Heart left ventricle (tissue), 16 donors: ENCODE data around the gene SLC35A2. TPM values are rescaled to one million over a fixed set of nuclear protein-coding genes. Genes with fewer than 3 reads are reported as not detected.
A peak's percentile ranks its signal among the peaks of the same experiment; 100 is the strongest.

Experiments used
- ATAC-seq, 4 donors: fragments of 200-7000 bp; cut with Tn5 transposase; one replicate each; pipeline ENCODE4 v1.9.1; 2020 to 2022; ENCODE audit warnings: moderate library complexity in 4 of 4, mild to moderate bottlenecking in 3 of 4, moderate number of reproducible peaks in 1 of 4
- DNase-seq, 5 donors: peaks; one replicate each; pipeline ENCODE4 v3.0.0-alpha.2; 2020
- H3K27ac ChIP-seq, 12 donors: fragments of 200-600 bp; sonication (generic) in 4 of 12; one replicate each; pipeline versions ENCODE4 v1.5.0 to v1.8.0; 2016 to 2022; ENCODE audit warnings: mild to moderate bottlenecking in 2 of 12
- H3K27me3 ChIP-seq, 9 donors: fragments of 200-600 bp; sonication (generic) in 2 of 9; one replicate each; pipeline versions ENCODE4 v1.5.1 to v1.8.0; 2016 to 2022; ENCODE audit warnings: mild to moderate bottlenecking in 3 of 9
- H3K36me3 ChIP-seq, 9 donors: fragments of 200-600 bp; sonication (generic) in 2 of 9; one replicate each; pipeline versions ENCODE4 v1.5.0 to v1.8.0; 2018 to 2022; ENCODE audit warnings: mild to moderate bottlenecking in 2 of 9
- H3K4me1 ChIP-seq, 12 donors: fragments of 200-600 bp; sonication (generic) in 4 of 12; one replicate each; pipeline versions ENCODE4 v1.5.0 to v1.8.0; 2016 to 2022; ENCODE audit warnings: mild to moderate bottlenecking in 3 of 12
- H3K4me3 ChIP-seq, 12 donors: fragments of 200-600 bp; sonication (generic) in 4 of 12; one replicate each; pipeline versions ENCODE4 v1.5.0 to v1.8.0; 2017 to 2022; ENCODE audit warnings: mild to moderate bottlenecking in 9 of 12, moderate library complexity in 4 of 12
- H3K9me3 ChIP-seq, 12 donors: fragments of 200-600 bp; sonication (generic) in 4 of 12; one replicate each; pipeline versions ENCODE4 v1.5.0 to v1.8.0; 2016 to 2022; ENCODE audit warnings: mild to moderate bottlenecking in 1 of 12
- POLR2A ChIP-seq, 2 donors: fragments of 450-650 bp; IDR thresholded peaks; one replicate each; pipeline ENCODE4 v1.6.1; 2017; ENCODE audit warnings: antibody characterized with exemption in 2 of 2, mild to moderate bottlenecking in 2 of 2, moderate library complexity in 2 of 2
- WGBS, 4 donors: extraction: QIAGEN DNeasy Blood & Tissue Kit in 2 of 4; methylation state at CpG; one replicate each; pipeline versions ENCODE4 v1.1.5 to v1.1.7; 2013 to 2018; 5-methylcytosine and 5-hydroxymethylcytosine counted together
- intact Hi-C, 10 donors: fragments of 100-400 bp; cut with DNase I; formaldehyde crosslinking; loops; one replicate each; pipeline versions ENCODE4 v1.11.1 to v1.14.2; 2022
- polyA plus RNA-seq, 2 donors: library from polyadenylated mRNA; stranded (reverse); fragments of 200-250 nt; gene quantifications; one replicate each; pipeline ENCODE4 v1.2.3, GENCODE V29; 2013
- total RNA-seq, 9 donors: library from RNA; depleted of rRNA in 2 of 9; stranded (reverse); fragments of >200 nt in 2 of 9; fragmentation: NEBNext Ultra II Directional in 3 of 9; extraction: Animal tissue kit (Norgen Biotek cat#: 25700) in 3 of 9; gene quantifications; one replicate each; pipeline versions ENCODE4 v1.1.0 to v1.2.4, GENCODE V29; 2016 to 2023
- TF ChIP-seq, protein P1 (sequence below), 12 donors: fragments of 200-600 bp; sonication (generic) in 4 of 12; IDR thresholded peaks; one replicate each; pipeline versions ENCODE4 v1.5.0 to v1.8.0; 2018 to 2022; ENCODE audit warnings: antibody characterized with exemption in 12 of 12, mild to moderate bottlenecking in 5 of 12
- donor health status: ischemic (EF 13 %, LVEDD 7.1; RV severe dilation, severe dysfunction).
- donor health status: healthy with polysubstance abuse.
- donor health status: DM: no; HTN: yes; CAD: no.
- donor health status: DM: no; HTN: no; CAD: no.
- donor health status: ischemic (EF 25% LVEDD 6.9; RV normal size, moderate dysfunction).
- donor health status: ischemic (EF 25% LVEDD 5.7; RV mildly dilated, moderate dysfunction).
- donor health status: healthy.
- donor health status: DM: yes; HTN: yes; CAD: no.
- donor health status: ischemic (EF 35%, LVEDD 5.7; RV mildly dilated, moderate dysfunction).
- donor health status: nonischemic (EF 11% LVEDD 7.7; RV severe dilation, severe dysfunction).
- donor health status: DM: yes; HTN: yes; CAD: no.
- donor health status: PGD.
- donor health status: ischemic (EF 29% LVEDD 5.4; RV normal size, mild dysfunction).
- donor health status: nonischemic (EF 23%, LVEDD 6.1; RV moderate dilation, normal function).

Gene SLC35A2
- total and polyA plus RNA-seq, 11 donors, result 6.1 to 28.5 (median 14.4) TPM

DNA sequence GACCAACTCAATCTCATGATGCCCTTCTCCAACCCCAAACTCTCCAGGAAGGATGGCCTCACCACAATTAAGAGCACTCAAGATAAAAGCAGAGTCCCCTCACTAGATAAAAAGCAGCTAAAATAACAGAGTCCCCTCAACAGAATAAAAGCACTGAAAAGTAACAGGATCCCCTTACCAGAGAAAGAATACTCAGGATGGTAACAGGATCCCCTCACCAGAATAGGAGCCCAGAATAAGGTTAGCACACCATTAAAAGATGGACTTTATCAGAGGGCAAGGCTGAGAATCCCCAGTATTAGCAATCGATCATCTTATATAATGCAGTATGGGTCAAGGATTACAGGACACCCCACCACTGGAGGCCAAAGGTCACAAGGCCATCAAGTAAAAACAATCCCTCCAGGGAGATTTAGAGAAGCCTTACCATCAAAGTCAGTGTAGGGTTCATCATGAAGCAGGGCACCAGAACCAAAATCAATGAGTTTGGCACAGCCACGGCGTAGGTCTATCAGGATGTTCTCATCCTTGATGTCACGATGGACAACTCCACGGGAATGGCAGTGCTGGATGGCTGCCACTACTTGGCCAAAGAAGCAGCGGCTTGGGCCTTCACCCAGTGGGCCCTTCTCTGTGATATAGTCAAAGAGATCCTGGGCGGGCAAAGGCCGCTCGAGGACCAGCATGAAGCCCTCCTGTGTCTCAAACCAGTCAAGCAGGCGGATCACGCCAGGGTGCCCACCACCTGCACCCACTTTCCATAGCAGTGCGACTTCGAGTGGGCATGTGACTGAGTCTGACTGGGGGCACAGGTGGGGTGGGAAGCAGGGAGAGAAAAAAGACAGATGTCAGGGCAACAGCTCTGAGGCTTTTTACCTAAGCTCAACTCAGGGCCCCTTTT, 3.4 kb upstream of the SLC35A2 start:
- Histone ChIP-seq H3K9me3 (peaks cover 0 to 7% (median 0%) of the 10 kb centered on the region in 12 donors), H3K4me3 (peak overlapping the region in 1 of 12 donors; percentile 8), H3K36me3 (peaks cover 0 to 17% (median 0%) of the 10 kb centered on the region in 9 donors), H3K27me3 (no peaks in the 10 kb centered on the region), H3K27ac (no peak overlapping the region), H3K4me1 (peaks cover 0 to 27% (median 5%) of the 10 kb centered on the region in 12 donors)
- 88 to 92% (median 90%) methylated on average over 8 to 13 of the region's 13 CpGs for WGBS, 4 donors
- ATAC-seq (no peak), DNase-seq (no peak)
- intact Hi-C loops, result loop anchor here in 2 of 10 donors (5.0 to 10.0 kb wide), 3 partner anchors 110 to 240 kb away; partner anchors contain the start of genes HDAC6 (in 1 of the 2) and TFE3 (in 1 of the 2)
- TF ChIP-seq, protein P1, sequence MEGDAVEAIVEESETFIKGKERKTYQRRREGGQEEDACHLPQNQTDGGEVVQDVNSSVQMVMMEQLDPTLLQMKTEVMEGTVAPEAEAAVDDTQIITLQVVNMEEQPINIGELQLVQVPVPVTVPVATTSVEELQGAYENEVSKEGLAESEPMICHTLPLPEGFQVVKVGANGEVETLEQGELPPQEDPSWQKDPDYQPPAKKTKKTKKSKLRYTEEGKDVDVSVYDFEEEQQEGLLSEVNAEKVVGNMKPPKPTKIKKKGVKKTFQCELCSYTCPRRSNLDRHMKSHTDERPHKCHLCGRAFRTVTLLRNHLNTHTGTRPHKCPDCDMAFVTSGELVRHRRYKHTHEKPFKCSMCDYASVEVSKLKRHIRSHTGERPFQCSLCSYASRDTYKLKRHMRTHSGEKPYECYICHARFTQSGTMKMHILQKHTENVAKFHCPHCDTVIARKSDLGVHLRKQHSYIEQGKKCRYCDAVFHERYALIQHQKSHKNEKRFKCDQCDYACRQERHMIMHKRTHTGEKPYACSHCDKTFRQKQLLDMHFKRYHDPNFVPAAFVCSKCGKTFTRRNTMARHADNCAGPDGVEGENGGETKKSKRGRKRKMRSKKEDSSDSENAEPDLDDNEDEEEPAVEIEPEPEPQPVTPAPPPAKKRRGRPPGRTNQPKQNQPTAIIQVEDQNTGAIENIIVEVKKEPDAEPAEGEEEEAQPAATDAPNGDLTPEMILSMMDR (IDR thresholded peaks at IDR 0.05), result no peak
- TF ChIP-seq POLR2A (IDR thresholded peaks at IDR 0.05), result no peak

DNA sequence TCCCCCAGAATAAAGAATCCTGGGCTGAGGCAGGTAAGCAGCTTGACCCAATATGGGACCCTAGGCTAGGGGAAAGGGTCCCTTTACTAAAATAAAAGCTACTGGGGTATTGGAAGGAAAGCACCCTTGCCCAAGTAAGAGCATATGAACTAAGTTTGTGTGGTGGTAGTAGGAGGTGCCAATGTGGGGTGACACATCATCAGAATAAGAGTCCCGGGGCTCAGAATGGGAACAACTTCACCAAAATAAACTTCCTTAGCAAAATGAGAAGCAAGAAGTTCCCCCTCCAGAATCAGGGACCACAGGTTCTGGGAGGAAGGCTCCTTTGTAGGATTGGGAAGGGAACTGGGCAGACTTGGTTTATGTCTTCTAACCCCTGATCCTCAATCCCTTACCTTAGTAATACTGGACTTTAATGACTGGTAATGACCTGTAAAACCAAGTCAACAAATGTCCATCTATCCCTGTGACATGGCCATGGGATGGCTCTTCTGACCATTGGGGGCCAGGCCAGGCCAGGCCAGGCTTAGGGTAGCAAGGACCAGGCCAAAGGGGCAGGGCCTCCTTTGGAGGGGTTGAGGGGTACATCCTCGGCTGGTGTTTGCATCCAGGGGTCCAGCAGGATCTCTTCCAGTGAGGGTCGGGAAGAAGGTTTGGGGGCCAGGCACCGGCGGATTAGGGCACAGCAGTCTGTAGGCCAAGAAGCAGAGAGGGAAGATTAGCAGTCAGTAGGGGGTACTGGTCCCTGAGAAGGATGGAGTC, 2.3 kb upstream of the SLC35A2 start:
- H3K4me1 ChIP-seq, result peaks cover 0 to 27% (median 5%) of the 10 kb centered on the region in 12 donors
- H3K4me3 ChIP-seq, result no peak overlapping the region
- ATAC-seq (no peak), DNase-seq (no peak)
- H3K36me3 ChIP-seq, result peaks cover 0 to 21% (median 0%) of the 10 kb centered on the region in 9 donors
- TF ChIP-seq POLR2A (IDR thresholded peaks at IDR 0.05), result no peak
- TF ChIP-seq, protein P1 (IDR thresholded peaks at IDR 0.05), result no peak
- intact Hi-C loops, result loop anchor here in 1 of 10 donors (10.0 kb wide), 2 partner anchors 109 to 239 kb away; partner anchors contain the start of gene HDAC6
- H3K9me3 ChIP-seq, result peaks cover 0 to 7% (median 0%) of the 10 kb centered on the region in 12 donors
- no peaks in the 10 kb centered on the region for H3K27me3 ChIP-seq
- no peak overlapping the region for H3K27ac ChIP-seq
- WGBS, 4 donors, result 88 to 93% (median 90%) methylated on average over 5 of the region's 5 CpGs

DNA sequence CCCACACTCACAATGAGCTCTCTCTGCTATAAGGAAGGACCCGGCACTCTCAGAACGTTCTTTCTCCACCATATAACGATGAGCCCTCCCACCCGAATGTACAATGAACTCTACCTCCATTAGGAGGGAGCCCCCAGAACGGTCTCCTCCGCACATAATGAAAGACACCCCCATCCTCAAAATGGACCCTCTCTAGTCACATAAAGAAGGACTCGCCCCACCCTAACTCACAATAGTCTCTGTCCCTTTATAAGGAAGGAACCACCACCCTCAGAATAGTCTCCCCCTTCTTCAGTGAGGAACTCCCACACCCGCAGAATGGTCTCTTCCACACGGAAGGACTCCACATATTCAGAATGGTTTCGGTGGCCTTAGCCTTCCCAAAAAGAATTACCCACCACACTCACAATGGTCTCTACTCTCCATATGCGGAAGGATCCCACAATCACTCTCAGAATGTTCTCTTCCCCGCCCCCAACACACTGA, 477 bp downstream of the SLC35A2 start:
- intact Hi-C loops, result loop anchor here in 1 of 10 donors (10.0 kb wide), 2 partner anchors 106 to 236 kb away; partner anchors contain the start of gene HDAC6
- Histone ChIP-seq H3K36me3 (peaks cover 0 to 22% (median 0%) of the 10 kb centered on the region in 9 donors), H3K9me3 (peaks cover 0 to 7% (median 0%) of the 10 kb centered on the region in 12 donors), H3K27ac (peak overlapping the region in 9 of 12 donors; percentile 31 to 82 (median 77)), H3K27me3 (no peaks in the 10 kb centered on the region), H3K4me3 (peak overlapping the region; percentile 24 to 91 (median 70)), H3K4me1 (peaks cover 0 to 12% (median 5%) of the 10 kb centered on the region in 12 donors)
- DNase-seq (no peak), ATAC-seq (peak in 2 of 4 donors; percentile 12 to 16)
- WGBS, 4 donors, result 1 to 35% (median 14%) methylated on average over 12 of the region's 12 CpGs
- no peak for TF ChIP-seq POLR2A (IDR thresholded peaks at IDR 0.05)
- TF ChIP-seq, protein P1 (IDR thresholded peaks at IDR 0.05), result no peak
